Measurements from ENCODE around the gene PCNT.
"Not testable (repeated sequence)": the region's sequence is repeated elsewhere in the genome, so short reads cannot be mapped to it uniquely, and the experiment has no call there.

PCNT gene

GRCh38 chr21:46384556-46384955 is 60.6 kb downstream of the PCNT start:
- no peak for DNase-seq

GRCh38 chr21:46385846-46386733 is 62.1 kb downstream of the PCNT start:
- no peak for DNase-seq

GRCh38 chr21:46386734-46387088 is 62.8 kb downstream of the PCNT start:
- no peak for DNase-seq

GRCh38 chr21:46388206-46388880 is 64.4 kb downstream of the PCNT start:
- DNase-seq = no peak

GRCh38 chr21:46388896-46389295 is 64.9 kb downstream of the PCNT start:
- DNase-seq = no peak

GRCh38 chr21:46390603-46391545 is 66.9 kb downstream of the PCNT start:
- DNase-seq = no peak

- no peak for DNase-seq
These were observed 67.8 kb downstream of the PCNT start for GRCh38 chr21:46391773-46392172.

- no peak for DNase-seq
These were observed 69.0 kb downstream of the PCNT start for GRCh38 chr21:46392921-46393320.

GRCh38 chr21:46393451-46393940 is 69.5 kb downstream of the PCNT start:
- DNase-seq = no peak

GRCh38 chr21:46393941-46394594 is 70.1 kb downstream of the PCNT start:
- no peak for DNase-seq

- DNase-seq = no peak
These were observed 70.7 kb downstream of the PCNT start for GRCh38 chr21:46394595-46395104.

GRCh38 chr21:46397211-46397905 is 73.4 kb downstream of the PCNT start:
- no peak for DNase-seq

GRCh38 chr21:46397993-46398392 is 74.0 kb downstream of the PCNT start:
- DNase-seq = no peak

GRCh38 chr21:46399129-46399528 is 75.2 kb downstream of the PCNT start:
- no peak for DNase-seq

- no peak for DNase-seq
These were observed 75.7 kb downstream of the PCNT start for GRCh38 chr21:46399686-46400085.

- DNase-seq = no peak
These were observed 77.4 kb downstream of the PCNT start for GRCh38 chr21:46401186-46401910.

GRCh38 chr21:46402421-46402820 is 78.5 kb downstream of the PCNT start:
- DNase-seq = no peak

GRCh38 chr21:46403234-46403811 is 79.4 kb downstream of the PCNT start:
- DNase-seq = not testable (repeated sequence)

- DNase-seq = no peak
These were observed 80.3 kb downstream of the PCNT start for GRCh38 chr21:46404306-46404705.

GRCh38 chr21:46406001-46406400 is 82.0 kb downstream of the PCNT start:
- DNase-seq = no peak

Measured in NCI-H524 treated with DMSO at 0.1 percent for 48 hours (cell line).